ENCODE data around the gene TAS2R40.
"Not testable (repeated sequence)": the region's sequence is repeated elsewhere in the genome, so short reads cannot be mapped to it uniquely, and the experiment has no call there.

Gene TAS2R40

GRCh38 chr7:143250199-143250598 is 28.4 kb downstream of the TAS2R40 start:
- no peak for DNase-seq (ENCODE audit: low read depth in 2 of 2)

- DNase-seq (ENCODE audit: low read depth in 2 of 2): no peak
Measured at GRCh38 chr7:143250822-143251221, 29.0 kb downstream of the TAS2R40 start.

GRCh38 chr7:143252006-143252405 is 30.2 kb downstream of the TAS2R40 start:
- DNase-seq (ENCODE audit: low read depth in 2 of 2): no peak

- DNase-seq (ENCODE audit: low read depth in 2 of 2): no peak
Measured at GRCh38 chr7:143255564-143255963, 33.7 kb downstream of the TAS2R40 start.

GRCh38 chr7:143256325-143256724 is 34.5 kb downstream of the TAS2R40 start:
- DNase-seq (ENCODE audit: low read depth in 2 of 2): no peak

- DNase-seq (ENCODE audit: low read depth in 2 of 2): no peak
Measured at GRCh38 chr7:143256932-143257331, 35.1 kb downstream of the TAS2R40 start.

GRCh38 chr7:143257501-143257900 is 35.7 kb downstream of the TAS2R40 start:
- DNase-seq (ENCODE audit: low read depth in 2 of 2): no peak

- no peak for DNase-seq (ENCODE audit: low read depth in 2 of 2)
Measured at GRCh38 chr7:143258831-143259230, 37.0 kb downstream of the TAS2R40 start.

- no peak for DNase-seq (ENCODE audit: low read depth in 2 of 2)
Measured at GRCh38 chr7:143259765-143260164, 37.9 kb downstream of the TAS2R40 start.

- no peak for DNase-seq (ENCODE audit: low read depth in 2 of 2)
Measured at GRCh38 chr7:143261901-143262300, 40.1 kb downstream of the TAS2R40 start.

- DNase-seq (ENCODE audit: low read depth in 2 of 2): peak; percentile 60
Measured at GRCh38 chr7:143263266-143264195, 41.7 kb downstream of the TAS2R40 start, which contains the start of gene GSTK1. GSTK1 (plus strand) TSS chr7:143263441; CDS start chr7:143263514, 73 bp downstream.

GRCh38 chr7:143264196-143264568 is 42.3 kb downstream of the TAS2R40 start:
- not testable (repeated sequence) for DNase-seq (ENCODE audit: low read depth in 2 of 2)

GRCh38 chr7:143265017-143265693 is 43.3 kb downstream of the TAS2R40 start:
- no peak for DNase-seq (ENCODE audit: low read depth in 2 of 2)

- DNase-seq (ENCODE audit: low read depth in 2 of 2): no peak
Measured at GRCh38 chr7:143269251-143269650, 47.4 kb downstream of the TAS2R40 start.

GRCh38 chr7:143271240-143271639 is 49.4 kb downstream of the TAS2R40 start:
- DNase-seq (ENCODE audit: low read depth in 2 of 2): no peak
